GM18867 (cell line): ENCODE measurements around the gene CZIB.
"Not testable (repeated sequence)": the region's sequence is repeated elsewhere in the genome, so short reads cannot be mapped to it uniquely, and the experiment has no call there.

Experiments used
- ATAC-seq: cut with Tn5 transposase; IDR thresholded peaks from one replicate; pipeline ENCODE4 v1.9.1; 2021; ENCODE audit warnings: mild to moderate bottlenecking, moderate library complexity; ENCODE audit not compliant: unreplicated experiment

CZIB gene

DNA sequence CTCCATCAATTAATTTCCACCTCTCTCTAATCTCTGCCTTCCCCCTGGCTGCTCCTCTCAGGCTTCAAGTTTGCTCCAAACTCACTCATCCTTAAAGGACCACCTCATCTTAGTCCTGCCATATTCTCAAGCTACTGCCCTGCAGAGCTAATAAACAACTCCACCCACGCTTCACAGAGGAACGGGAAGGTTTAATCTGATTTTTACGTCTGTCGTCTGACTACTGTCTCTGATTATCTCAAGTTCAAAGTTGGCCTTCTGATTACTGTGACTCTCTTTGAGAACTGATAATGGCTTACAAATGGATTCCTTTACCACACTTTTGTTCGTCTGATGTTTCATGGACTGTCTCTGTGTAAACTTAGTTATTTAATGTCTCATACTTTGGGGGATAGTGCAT is 31.4 kb downstream of the CZIB start:
- ATAC-seq = no peak

DNA sequence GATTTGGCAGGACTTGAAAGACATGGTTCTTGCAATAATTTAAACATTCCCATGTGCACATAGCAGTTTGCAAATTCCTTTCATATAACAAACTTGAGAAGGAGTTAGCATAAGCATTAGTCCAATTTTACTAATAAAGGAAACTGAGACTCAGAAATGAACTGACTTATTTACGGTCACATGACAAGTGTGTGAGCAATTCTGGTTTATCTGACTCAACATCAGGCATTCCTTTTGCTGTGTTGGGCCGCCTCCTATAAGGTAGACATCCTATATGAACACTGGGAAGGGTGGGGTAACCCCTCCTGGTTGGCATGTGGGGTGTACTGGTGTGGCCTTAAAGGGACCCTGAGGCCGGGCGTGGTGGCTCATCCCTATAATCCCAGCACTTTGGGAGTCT is 32.3 kb downstream of the CZIB start:
- no peak for ATAC-seq

DNA sequence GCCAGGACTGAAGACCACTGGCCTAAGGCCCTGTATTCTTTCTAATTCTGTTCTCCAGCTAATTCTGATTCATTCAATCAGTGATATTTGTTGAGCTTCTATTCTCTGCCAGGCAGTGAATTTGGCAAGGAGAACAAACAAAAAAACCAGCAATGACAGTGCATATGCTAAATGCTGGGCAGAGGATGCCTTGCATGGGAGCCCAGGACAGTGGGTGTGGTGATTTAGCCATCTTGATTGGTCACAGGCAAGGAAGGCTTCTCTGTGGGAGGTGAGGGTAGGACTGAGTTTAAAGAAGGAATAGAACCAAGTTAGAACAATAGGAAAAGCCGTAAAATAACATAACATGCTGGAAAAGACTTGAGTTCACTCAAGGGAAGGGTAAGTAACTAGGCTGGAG is 33.0 kb downstream of the CZIB start:
- no peak for ATAC-seq

DNA sequence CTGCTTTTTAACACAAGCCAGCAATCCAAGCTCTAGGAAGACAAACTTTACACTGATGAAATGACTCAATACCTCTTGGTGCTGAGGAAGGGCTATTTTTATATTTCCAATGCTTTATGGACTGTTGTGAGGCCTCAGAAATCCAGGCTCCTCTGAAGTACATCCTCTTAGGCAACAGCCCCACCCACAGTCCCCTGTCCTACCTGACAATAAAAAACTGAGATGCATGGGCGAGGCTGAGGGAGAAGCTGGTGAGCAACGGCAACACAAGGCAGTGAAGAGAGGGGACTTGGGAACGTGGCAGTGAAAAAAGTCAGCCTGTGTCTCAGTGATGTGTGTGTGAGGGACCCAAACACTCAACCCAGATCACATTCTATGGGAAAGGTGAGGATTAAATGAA is 33.9 kb downstream of the CZIB start:
- ATAC-seq = no peak

DNA sequence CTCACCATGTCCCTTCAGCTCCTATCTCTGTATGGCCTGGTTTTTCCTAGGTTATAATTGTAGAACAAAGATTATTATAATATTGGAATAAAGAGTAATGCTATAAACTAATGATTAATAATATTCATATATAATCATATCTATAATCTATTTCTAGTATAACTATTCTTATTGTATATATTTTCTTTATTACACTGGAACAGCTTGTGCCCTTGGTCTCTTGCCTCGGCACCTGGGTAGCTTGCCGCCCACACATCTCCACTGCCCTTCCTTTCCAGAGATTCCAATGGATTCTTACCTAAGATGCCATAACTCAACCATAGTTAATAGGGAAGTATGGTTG is 34.5 kb downstream of the CZIB start:
- ATAC-seq = not testable (repeated sequence)

DNA sequence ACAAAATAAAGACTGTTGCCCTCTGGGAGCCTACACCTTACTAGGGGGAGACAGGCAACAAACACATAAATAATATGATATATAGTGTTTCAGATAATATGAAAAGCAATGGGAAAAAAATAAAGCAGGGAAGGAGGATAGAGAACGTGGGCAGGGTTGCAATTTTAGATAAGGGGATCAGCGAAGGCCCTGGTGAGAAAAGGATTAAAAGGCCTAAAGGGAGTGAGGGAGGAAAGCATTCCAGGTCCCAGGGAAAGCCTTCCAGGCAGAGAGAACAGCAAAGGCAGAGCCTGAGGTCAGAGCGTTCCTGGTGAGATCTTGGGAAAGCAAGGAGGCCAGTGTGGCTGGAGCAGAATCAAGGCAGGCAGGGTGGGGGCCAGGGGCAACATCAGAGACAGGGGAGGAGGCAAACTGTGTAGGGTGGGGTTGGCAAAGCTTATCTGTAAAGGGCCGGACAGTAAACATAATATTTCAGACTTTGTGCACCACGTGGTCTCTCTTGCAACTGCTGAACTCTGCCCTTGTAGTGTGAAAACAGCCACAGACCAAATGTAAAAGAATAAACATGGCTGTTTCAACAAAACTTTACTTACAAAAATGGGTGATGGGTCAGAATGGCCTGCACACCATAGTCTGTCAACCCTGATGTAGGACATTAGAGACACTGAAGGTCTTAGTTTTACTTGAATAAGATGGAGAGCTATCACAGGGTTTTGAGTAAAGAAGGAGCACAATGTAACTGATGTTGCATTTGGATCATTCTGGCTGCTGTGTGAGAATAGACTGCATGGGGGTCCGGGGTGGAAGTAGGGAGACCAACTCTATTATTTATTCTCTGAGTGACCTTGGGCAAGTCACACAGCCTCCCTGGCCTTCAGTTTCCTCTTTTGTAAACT is 37.1 kb downstream of the CZIB start:
- ATAC-seq = no peak

DNA sequence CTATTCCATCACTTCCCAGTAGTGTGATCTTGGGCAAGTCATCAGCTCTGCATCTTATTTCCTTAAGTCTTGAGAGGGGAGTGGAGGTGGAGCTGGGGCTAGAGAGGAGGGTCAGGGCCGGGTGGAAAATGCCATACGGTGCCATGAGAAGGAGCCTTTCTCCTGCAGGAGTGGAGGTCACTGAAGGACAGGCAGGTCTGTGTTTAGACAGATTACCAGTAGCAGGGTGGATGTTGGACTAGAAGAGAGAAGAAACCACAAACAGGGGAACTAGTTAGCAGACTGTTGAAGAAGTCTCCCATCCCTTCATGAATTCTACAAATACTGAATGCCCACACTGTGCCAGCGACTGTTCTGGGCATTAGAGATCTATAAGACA is 37.7 kb downstream of the CZIB start:
- ATAC-seq = no peak

DNA sequence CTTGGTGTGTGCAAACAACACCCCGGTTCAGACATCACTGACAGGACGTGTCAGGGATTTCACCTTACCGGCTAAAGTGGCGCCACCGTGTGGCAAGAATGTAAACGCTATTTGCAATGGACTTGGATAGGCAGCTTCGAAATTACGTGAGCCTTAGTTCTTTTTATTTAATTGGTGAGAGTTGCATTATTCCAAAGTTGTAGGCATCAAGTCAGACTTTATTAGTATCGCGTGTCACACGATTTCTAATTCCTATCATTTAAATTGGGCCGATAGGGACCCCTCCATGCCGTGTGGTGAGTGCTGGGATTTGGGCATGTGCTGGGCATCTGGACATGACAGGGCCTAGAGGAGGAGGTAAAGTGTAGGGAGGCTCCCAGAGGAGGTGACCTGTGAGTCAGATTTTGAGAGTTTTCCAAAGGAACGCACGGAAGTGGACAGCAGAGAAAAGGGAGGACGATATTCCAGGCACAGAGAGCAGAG is 38.3 kb downstream of the CZIB start:
- ATAC-seq = peak; percentile 53

DNA sequence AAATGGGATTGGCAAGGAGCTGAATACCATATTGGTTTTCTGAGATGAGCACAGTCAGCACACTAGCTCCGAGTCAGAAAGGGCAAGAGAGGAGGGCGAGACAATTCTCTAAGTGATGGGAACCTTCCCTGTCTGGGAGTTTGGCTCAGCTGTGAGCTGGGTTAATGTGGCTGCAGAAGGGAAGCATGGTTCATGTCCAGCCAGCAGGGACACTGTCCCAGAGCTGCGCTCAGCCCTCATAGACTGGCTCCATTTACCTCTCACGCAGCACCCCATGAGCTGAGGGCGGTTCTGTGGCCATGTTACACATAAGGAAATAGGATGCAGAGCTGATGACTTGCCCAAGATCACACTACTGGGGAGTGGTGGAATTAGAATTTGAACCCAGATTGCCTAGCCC is 39.5 kb downstream of the CZIB start:
- ATAC-seq = no peak

DNA sequence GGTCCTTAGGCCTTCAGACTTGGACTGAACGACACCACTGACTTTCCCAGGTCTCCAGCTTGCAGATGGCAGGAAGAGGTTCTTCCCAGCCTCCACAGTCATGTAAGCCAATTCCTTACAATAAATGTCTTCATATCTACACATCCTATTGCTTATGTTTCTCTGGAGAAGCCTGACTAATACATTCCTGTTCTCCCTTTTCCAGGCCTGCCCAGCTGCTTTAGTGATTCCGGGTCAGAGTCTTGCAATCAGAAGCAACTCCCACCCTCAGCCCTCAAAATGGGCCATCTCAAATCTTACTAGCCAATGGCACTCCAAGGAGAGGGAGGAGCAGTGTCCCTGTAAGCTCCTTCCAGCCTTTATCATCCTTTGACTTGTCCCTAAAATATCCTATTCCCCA is 40.2 kb downstream of the CZIB start:
- no peak for ATAC-seq

DNA sequence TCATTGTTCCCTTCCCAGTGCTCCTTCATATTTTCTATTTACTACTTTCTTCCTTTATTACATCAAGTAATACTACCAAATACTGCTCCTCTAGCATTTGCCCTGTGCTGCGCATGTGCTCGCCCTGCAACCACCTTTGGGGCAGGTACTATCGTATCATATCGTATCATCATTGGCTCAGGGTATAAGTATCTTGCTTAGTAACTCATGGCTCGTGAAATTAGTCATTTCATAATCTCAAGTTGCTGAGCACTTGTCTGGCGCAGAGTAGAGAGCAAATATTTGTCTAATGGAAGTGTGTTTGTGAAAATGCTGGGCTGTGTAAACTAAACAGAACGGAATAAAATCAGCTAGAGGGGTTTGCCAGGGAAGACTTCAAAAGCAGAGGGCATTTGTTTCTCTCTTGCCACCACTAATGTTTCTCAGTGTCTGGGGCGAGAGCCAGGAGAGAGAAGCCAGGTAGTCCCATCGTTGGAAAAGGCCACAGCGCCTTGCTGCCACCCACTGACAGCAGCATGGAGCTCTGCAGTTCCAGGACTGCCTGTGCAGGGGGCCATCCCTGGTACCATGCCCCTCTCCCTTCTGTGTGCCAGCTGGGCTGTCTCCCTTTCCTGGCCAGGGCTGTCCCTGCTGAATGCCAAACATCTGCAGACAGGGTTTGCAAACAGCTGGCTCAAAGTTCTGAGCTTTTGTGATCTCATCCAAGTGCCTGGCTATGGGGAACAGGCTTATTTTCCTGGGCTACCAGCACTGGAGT is 43.8 kb downstream of the CZIB start:
- ATAC-seq = no peak

DNA sequence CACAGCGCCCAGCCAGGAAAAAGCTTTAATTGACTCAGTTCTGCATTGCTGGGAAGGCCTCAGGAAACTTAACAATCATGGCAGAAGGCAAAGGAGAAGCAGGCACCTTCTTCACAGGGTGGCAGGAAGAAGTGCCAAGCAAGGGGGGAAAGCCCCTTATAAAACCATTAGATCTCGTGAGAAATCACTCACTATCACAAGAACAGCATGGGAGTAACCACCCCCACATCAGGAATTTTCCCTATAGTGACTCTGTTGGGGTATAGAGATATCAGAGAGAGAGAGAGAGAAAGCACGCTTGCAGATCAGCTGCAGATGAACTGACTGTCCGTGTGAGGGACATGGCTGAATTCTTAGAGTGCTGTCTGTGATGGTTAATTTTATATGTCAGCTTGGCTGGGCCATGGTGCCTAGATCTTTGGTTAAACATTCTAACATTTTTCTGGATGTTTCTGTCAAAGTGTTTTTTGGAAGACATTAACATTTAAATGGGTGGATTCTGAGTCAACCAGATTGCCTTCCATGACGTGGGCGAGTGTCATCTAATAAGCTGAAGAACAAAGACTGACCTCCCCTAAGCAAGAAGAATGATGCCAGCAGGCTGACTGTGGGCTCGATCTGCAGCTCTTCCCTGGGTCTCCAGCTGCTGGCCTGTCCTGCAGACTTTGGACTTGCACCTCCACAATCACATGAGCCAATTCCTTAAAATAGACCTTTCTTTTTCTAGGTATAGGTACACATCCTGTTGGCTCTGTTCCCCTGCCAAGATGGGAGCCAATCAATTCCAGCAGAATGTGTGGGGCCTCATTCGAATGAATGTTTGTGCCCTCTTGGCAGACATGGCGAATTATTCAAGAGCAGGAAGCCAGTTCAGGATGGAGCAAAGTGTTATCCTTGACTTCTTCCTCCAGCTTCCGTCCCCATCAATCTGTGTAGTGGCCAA is 45.2 kb downstream of the CZIB start:
- no peak for ATAC-seq

DNA sequence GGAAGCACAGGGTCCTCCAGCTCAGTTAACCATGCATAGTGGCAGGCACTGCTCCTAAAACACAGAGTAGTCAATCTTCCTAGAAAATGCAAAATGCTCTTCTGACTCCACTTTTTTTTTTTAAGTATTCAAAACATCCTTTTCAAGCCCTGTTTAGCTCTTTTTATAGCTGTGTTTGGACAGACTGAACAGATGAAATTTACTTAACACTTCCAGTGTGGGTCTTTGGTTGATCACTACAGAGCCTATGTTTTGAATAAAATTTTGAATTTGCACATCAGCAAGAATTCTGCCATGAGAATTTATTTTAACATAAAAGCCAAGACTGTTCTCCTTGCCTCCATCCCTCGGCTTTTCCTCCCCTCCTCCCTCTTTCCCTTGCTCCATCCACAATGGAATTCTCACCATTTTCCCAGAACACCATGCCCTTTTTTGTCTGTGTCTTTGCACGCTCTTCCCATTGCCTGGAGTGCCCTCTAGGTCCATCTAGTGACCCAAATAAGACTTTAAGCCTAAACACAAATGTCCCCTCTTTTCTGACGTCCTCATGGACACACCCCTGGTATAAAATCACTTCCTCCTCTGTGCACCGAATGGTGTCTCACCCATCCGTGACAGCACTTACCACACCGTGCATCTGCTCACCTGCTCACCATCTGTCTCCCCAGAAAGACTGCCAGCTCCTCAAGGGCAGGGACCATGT is 47.9 kb downstream of the CZIB start:
- ATAC-seq = no peak

DNA sequence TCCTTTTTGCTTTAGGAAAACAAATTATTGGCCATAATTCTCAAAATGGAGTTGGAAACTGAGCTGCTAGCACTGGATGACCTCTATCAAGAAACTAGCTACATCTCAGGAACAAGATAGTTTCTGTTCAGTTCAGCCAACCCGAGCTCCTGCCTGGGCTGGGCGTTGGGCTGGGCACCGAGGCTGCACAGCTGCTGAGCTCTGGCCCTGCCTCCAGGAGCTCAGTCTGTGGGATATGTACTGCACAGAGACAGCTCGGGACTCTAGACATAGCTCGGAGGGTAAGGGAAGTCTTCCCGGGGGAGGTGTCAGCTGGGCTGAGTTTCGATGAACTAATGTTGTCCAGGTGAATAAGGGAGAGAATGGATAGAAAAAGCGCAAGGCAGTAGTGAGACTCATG is 53.5 kb downstream of the CZIB start:
- ATAC-seq = no peak

DNA sequence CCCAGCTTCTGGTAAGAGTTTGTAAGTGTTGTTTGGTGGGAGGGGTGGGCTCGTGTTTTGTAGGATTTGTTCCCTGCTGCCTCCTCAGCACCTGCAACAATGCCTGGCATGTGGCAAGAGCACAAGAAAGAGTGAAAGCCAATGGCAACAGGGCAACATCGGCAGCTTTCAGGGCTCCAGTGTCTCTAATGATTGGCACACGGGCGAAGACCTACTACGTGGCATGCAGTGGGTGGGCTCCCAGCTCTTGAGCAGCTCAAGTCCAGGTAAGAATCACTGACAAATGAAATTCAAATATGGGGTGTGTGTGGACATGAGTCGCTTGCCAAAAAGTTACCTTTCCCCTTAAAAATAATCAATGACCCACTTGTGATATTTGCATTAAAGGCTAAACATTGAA is 54.1 kb downstream of the CZIB start:
- ATAC-seq = no peak

DNA sequence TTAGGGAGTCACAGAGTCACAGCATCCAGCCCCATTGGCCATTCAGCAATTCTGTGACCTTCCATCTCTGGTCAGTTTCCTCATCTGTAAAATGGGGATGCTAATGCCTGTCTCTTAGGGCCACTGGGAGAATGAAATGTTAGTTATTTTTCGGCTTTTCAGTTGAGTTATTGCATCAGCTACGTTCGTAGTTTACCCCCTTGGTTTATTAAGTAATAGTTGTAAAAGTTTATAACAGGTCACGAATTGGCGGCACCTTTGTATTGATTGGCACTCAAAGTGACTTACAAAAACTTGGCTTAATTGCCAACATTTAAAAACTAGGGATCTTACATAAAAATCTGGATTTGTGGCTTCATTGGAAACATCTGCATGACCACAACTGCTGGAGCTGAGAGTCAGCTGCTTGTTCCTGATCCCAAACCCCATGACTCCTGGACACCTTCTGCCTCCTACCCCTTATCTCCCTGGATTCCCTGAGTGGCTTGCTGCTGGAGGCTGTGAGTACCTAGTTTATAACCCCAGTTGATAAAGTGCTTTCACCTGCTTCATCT is 54.9 kb downstream of the CZIB start:
- no peak for ATAC-seq
